NCI-H748 (cell line): Measurements from ENCODE around the gene CYP2W1.
"Not testable (repeated sequence)": the region's sequence is repeated elsewhere in the genome, so short reads cannot be mapped to it uniquely, and the experiment has no call there.

Source experiments
- DNase-seq: peaks from one replicate; lab custom pipeline; 2025; ENCODE audit not compliant: unreplicated experiment; lab: John Stamatoyannopoulos, UW

The CYP2W1 gene

GRCh38 chr7:1027242-1028043 lies 44.5 kb downstream of the CYP2W1 start:
- DNase-seq: peak; percentile 52

- peak; percentile 92 for DNase-seq
Observed at GRCh38 chr7:1028044-1028770, 45.2 kb downstream of the CYP2W1 start.

GRCh38 chr7:1028775-1029636 lies 46.0 kb downstream of the CYP2W1 start:
- peak; percentile 73 for DNase-seq

- no peak for DNase-seq
Observed at GRCh38 chr7:1029637-1030443, 46.9 kb downstream of the CYP2W1 start.

GRCh38 chr7:1030444-1031070 lies 47.6 kb downstream of the CYP2W1 start:
- peak; percentile 54 for DNase-seq

- no peak for DNase-seq
Observed at GRCh38 chr7:1031716-1032455, 48.9 kb downstream of the CYP2W1 start.

GRCh38 chr7:1032536-1033181 lies 49.7 kb downstream of the CYP2W1 start:
- DNase-seq: no peak

GRCh38 chr7:1033546-1034145 lies 50.7 kb downstream of the CYP2W1 start:
- no peak for DNase-seq

- DNase-seq: not testable (repeated sequence)
Observed at GRCh38 chr7:1034769-1035168, 51.8 kb downstream of the CYP2W1 start.

- not testable (repeated sequence) for DNase-seq
Observed at GRCh38 chr7:1036164-1036928, 53.4 kb downstream of the CYP2W1 start.
